ENCODE data around the gene MYCBP.

Gene MYCBP

GRCh38 chr1:38819040-38819439 is 54.1 kb downstream of the MYCBP start:
- no peak for DNase-seq

GRCh38 chr1:38818175-38818976 is 54.8 kb downstream of the MYCBP start:
- DNase-seq, result peak; percentile 19

- DNase-seq, result no peak
These were observed 55.6 kb downstream of the MYCBP start for GRCh38 chr1:38817267-38818174.

- DNase-seq, result no peak
These were observed 57.1 kb downstream of the MYCBP start for GRCh38 chr1:38815903-38816627.

GRCh38 chr1:38814984-38815464 is 58.1 kb downstream of the MYCBP start:
- DNase-seq, result no peak

GRCh38 chr1:38814444-38814983 is 58.6 kb downstream of the MYCBP start:
- DNase-seq, result no peak

GRCh38 chr1:38812981-38813380 is 60.2 kb downstream of the MYCBP start:
- DNase-seq, result no peak
